ENCODE measurements around the gene GPR61.

GPR61 gene

DNA sequence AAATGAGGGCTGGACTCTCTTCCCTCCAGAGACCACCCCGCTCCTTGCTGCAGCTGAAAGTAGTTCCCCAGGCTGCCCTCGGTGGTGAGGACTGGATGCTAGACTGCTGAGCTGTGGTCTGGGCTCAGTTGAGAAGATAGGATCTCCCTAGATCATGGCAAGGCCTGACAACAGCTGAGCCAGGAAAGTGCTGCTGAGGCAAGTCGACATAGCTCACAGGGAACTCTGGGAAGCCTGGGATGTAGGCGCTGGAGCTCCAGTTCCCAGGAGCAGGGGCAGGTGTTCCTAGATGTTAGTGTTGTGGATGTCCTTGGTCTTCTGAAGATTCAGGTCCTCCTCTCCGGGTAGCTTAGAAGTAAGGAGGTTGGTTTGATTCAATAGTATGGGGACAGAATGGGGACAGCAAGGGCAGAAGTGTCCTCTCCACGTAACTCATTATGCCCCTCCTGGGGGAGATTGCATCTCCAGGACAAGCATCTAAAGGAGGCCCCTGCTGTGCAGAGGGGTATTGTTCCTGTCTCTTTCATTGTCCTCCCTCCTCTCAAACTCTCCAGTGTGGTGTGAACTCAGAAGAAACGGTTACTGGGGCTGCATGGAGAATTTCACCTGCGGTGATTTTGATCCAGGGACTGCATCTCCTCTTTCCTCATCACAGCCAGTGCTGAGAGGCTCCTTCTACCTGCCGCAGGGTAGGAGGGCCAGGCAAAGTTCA lies 42.1 kb upstream of the GPR61 start:
- peaks cover 9 to 84% (median 72%) of the 10 kb centered on the region in 11 experiments; a peak in 20 of 22 replicates for H4K20me1 ChIP-seq
- no peak for TF ChIP-seq Cebpa-rat (IDR thresholded peaks at IDR 0.05)
- H3K9me3 ChIP-seq (replicated peaks in 1 of 11) = no peaks in the 10 kb centered on the region
- H3K9ac ChIP-seq = peak overlapping the region in 10 of 11 experiments; percentile 2 to 82 (median 30); a peak in 13 of 22 replicates
- peaks cover 79 to 94% (median 89%) of the 10 kb centered on the region in 10 experiments for H3K4me1 ChIP-seq
- H3K36me3 ChIP-seq = peaks cover 30 to 66% (median 48%) of the 10 kb centered on the region in 11 experiments
- H3K4me3 ChIP-seq = no peak overlapping the region
- peak overlapping the region; percentile 11 to 93 (median 41); a peak in 21 of 22 replicates for H3K4me2 ChIP-seq
- no peaks in the 10 kb centered on the region for H3K27me3 ChIP-seq
- peak overlapping the region in 1 of 11 experiments; percentile 17; a peak in 1 of 22 replicates for H3K27ac ChIP-seq

DNA sequence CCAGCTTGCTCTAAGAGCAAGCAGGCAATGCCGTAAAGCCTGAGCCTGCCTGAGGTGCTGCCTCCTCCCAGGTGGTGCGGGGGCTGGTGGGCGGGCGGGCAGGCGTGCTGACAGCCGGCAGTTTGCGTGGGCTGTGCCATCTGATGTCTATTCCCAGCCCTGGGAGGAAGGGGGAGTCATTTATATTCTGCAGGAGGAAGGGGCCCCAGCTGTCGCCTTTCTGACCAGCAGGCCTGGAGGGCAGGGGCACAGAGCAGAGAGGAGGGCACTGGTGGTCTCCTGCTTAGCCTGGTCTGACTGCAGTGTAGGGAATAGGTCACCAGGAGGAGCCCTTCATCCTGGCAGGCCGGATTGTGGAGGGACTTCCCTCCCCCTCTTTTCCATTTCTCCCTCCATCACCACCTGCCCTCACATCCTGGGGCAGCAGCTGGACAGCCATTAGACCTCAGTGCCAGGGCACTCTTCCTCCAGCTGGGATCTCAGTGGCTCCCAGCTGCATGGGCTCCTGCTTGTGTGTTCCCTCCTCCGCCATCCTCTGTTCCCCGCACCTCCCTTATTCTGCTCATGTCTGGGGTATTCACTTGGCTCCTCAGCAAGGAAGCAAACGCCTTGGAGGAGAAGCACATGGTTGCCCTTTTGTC lies 41.4 kb upstream of the GPR61 start:
- Histone ChIP-seq H3K9me3 (replicated peaks in 1 of 11) (no peaks in the 10 kb centered on the region), H3K27me3 (no peaks in the 10 kb centered on the region), H3K4me3 (no peak overlapping the region), H4K20me1 (peaks cover 9 to 79% (median 72%) of the 10 kb centered on the region in 11 experiments; a peak in 20 of 22 replicates), H3K27ac (no peak overlapping the region), H3K4me1 (peaks cover 79 to 94% (median 89%) of the 10 kb centered on the region in 10 experiments), H3K4me2 (peak overlapping the region; percentile 11 to 93 (median 41); a peak in 21 of 22 replicates), H3K9ac (peak overlapping the region in 7 of 11 experiments; percentile 2 to 82 (median 33); a peak in 8 of 22 replicates), H3K36me3 (peaks cover 30 to 59% (median 48%) of the 10 kb centered on the region in 11 experiments)
- no peak for TF ChIP-seq Cebpa-rat (IDR thresholded peaks at IDR 0.05)

DNA sequence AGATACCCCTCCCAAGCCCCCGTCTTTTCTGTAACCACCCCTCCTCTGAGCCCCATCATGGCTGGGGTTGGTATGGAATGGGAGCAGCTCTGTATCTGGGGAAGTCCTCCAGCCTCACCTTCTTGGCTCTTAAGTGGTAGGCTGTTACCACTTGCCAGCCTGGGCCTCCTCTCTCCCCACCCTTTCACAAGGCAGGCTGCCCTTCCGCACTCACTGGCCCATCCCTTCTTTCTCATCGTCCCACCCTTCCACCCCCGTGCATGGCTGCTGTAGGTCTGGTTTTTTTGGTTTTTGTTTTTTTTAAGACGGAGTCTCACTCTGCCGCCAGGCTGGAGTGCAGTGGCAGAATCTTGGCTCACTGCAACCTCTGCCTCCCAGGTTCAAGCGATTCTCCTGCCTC lies 40.6 kb upstream of the GPR61 start:
- TF ChIP-seq Cebpa-rat (IDR thresholded peaks at IDR 0.05) = no peak

DNA sequence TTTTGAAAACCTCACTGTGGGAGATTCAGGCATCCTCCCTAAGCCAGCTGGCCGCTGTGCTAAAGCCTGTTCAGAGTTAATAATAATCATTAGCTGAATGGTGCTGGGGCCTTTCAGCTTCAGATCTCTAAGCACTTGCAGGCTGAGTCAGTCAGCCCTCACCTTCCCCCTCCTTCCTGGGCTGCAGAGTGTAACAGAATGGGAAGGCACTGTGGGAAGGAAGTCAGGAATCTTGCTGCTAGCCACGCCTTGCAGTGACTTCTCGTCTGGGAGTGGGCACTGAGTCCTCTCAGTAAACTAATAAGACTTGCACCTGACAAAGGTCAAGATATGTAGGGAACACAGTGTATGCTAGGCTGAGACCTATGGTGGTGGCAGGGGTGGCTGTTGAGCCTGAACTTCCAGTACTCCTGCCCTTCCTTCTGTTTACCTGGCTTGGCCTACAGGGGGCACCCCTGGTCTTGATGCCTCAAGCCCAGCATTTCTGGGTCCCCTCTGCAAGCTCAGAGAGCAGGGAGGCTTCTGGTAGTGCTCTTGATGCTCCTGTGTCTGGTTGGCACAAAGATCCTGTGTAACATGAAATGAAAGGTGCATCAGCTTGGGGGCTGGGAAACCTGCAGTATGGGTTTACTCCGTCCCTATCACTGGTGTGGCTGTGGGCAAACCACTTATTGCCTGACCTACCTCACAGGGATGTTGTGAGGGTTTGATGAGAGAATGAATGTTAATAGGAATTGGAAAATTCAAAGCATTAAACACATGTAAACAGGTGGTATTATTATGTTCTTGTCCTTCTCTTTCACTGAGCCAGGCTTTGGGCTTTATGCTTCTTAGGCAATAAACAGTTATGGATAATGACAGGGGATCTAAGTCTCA lies 39.8 kb upstream of the GPR61 start:
- 0 out of 22 replicates have a peak overlapping the region, but pooled peaks of 1 of the 11 experiments have one; percentile 7 for H3K27ac ChIP-seq
- peak overlapping the region; percentile 14 to 93 (median 83); a peak in 20 of 22 replicates for H3K4me2 ChIP-seq
- peaks cover 31 to 58% (median 48%) of the 10 kb centered on the region in 11 experiments for H3K36me3 ChIP-seq
- H3K4me3 ChIP-seq = no peak overlapping the region
- peaks cover 75 to 100% (median 90%) of the 10 kb centered on the region in 10 experiments for H3K4me1 ChIP-seq
- peak overlapping the region in 4 of 11 experiments; percentile 0 to 34 (median 19); a peak in 5 of 22 replicates for H3K9ac ChIP-seq
- no peaks in the 10 kb centered on the region for H3K27me3 ChIP-seq
- H4K20me1 ChIP-seq = peaks cover 9 to 74% (median 68%) of the 10 kb centered on the region in 11 experiments; a peak in 20 of 22 replicates
- H3K9me3 ChIP-seq (replicated peaks in 1 of 11) = no peaks in the 10 kb centered on the region
- TF ChIP-seq Cebpa-rat (IDR thresholded peaks at IDR 0.05) = no peak

More for the DNA sequence above, 40.6 kb upstream of the GPR61 start:
- H3K4me1 ChIP-seq = peaks cover 79 to 98% (median 89%) of the 10 kb centered on the region in 10 experiments
- H3K4me2 ChIP-seq = peak overlapping the region; percentile 24 to 93 (median 78); a peak in 13 of 22 replicates
- H3K9ac ChIP-seq = peak overlapping the region in 2 of 11 experiments; percentile 13 to 32; a peak in 1 of 22 replicates
- no peaks in the 10 kb centered on the region for H3K9me3 ChIP-seq (replicated peaks in 1 of 11)
- peaks cover 30 to 58% (median 48%) of the 10 kb centered on the region in 11 experiments for H3K36me3 ChIP-seq
- H3K4me3 ChIP-seq = no peak overlapping the region
- H3K27me3 ChIP-seq = no peaks in the 10 kb centered on the region
- H3K27ac ChIP-seq = peak overlapping the region in 1 of 11 experiments; percentile 7; a peak in 1 of 22 replicates
- peaks cover 9 to 78% (median 72%) of the 10 kb centered on the region in 11 experiments; a peak in 20 of 22 replicates for H4K20me1 ChIP-seq

GRCh38 chr1:109500941-109501381 lies 38.7 kb upstream of the GPR61 start:
- Histone ChIP-seq H3K4me1 (peaks cover 66 to 90% (median 79%) of the 10 kb centered on the region in 10 experiments), H4K20me1 (peaks cover 9 to 63% (median 58%) of the 10 kb centered on the region in 11 experiments; a peak in 20 of 22 replicates), H3K9ac (peak overlapping the region in 4 of 11 experiments; percentile 19 to 45 (median 41); a peak in 4 of 22 replicates), H3K27me3 (no peaks in the 10 kb centered on the region), H3K9me3 (replicated peaks in 1 of 11) (no peaks in the 10 kb centered on the region), H3K4me3 (no peak overlapping the region), H3K36me3 (peaks cover 26 to 50% (median 40%) of the 10 kb centered on the region in 11 experiments), H3K27ac (peak overlapping the region in 5 of 11 experiments; percentile 34 to 62 (median 54); a peak in 8 of 22 replicates), H3K4me2 (peak overlapping the region; percentile 64 to 93 (median 83))
- TF ChIP-seq Cebpa-rat (IDR thresholded peaks at IDR 0.05) = no peak

DNA sequence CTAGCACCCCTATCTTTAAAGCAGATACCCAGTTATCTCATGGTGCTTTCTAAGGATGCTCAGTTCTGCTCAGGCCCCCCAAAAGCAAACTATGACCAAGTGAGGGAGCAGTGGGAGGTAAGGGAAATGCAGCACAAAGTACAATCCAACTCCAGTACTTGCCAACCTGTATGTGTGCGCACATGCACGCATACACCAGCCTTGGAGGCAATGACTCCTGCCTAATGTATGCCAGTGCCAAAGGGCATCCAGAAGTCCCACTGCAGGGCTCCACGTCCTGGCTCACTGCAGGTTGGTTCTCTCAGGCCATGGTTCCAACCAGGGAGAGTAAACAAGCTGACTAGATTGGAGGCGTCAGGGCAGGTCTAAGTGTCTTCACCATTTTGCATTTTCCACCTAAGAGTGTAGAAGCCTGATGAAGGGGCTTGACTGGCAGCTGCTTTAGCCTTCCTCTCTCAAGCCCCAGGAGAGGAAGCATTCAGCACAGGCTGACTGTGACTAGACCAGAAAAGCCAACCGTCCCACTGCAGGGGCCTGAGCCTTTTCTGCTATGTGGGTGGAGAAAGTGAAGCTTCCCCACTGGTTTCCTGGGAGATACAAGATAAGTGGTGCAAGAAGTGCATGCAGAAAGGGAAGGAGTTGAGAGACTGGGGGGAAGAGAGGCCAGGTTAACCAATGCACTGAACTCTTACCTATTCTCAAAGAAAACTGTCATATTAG lies 37.9 kb upstream of the GPR61 start:
- Histone ChIP-seq H3K27ac (peak overlapping the region in 8 of 11 experiments; percentile 12 to 62 (median 48); a peak in 14 of 22 replicates), H3K9me3 (replicated peaks in 1 of 11) (no peaks in the 10 kb centered on the region), H3K4me1 (peaks cover 63 to 81% (median 72%) of the 10 kb centered on the region in 10 experiments), H4K20me1 (peaks cover 7 to 54% (median 51%) of the 10 kb centered on the region in 11 experiments; a peak in 20 of 22 replicates), H3K4me2 (peak overlapping the region; percentile 64 to 93 (median 83)), H3K27me3 (no peaks in the 10 kb centered on the region), H3K36me3 (peaks cover 18 to 42% (median 32%) of the 10 kb centered on the region in 11 experiments), H3K4me3 (peak overlapping the region in 1 of 10 experiments; percentile 22; a peak in 4 of 20 replicates), H3K9ac (peak overlapping the region in 5 of 11 experiments; percentile 0 to 45 (median 40); a peak in 10 of 22 replicates)
- TF ChIP-seq Cebpa-rat (IDR thresholded peaks at IDR 0.05) = no peak

DNA sequence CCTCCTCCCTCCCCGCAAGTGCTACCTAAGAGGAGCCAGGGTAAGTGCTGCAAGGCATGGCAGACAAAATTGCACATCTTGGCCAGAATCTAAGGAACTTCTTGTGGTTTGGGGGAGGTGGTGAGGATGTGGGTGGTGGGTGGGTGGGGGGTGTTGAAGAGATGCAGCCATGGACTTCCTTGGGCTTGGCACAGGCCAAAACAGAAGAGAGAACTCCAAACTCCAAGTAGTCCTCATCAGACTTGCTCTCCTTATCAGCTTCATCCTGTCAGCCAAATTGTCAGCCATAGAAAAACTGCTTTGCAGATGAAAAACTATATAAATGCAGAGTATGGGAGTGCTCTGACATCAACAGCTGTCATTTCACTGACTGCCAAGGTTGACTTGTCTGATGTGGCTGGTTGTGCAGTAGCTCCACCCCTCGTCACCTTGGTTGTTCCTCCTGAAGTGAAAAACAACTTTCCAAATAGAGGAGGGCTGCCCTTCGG lies 37.3 kb upstream of the GPR61 start:
- Histone ChIP-seq H3K9me3 (replicated peaks in 1 of 11) (no peaks in the 10 kb centered on the region), H3K4me1 (peaks cover 57 to 75% (median 66%) of the 10 kb centered on the region in 10 experiments), H3K27me3 (no peaks in the 10 kb centered on the region), H3K4me3 (no peak overlapping the region; a peak in 2 of 20 replicates), H3K27ac (peak overlapping the region in 8 of 11 experiments; percentile 12 to 66 (median 52); a peak in 14 of 22 replicates), H3K9ac (peak overlapping the region in 5 of 11 experiments; percentile 0 to 40 (median 28); a peak in 7 of 22 replicates), H4K20me1 (peaks cover 4 to 48% (median 45%) of the 10 kb centered on the region in 11 experiments; a peak in 20 of 22 replicates), H3K4me2 (peak overlapping the region; percentile 64 to 93 (median 83)), H3K36me3 (peaks cover 14 to 36% (median 26%) of the 10 kb centered on the region in 11 experiments; a peak in 21 of 22 replicates)
- TF ChIP-seq Cebpa-rat (IDR thresholded peaks at IDR 0.05) = no peak
